SK-N-SH (cell line): ENCODE data around the gene IGF2BP2. TPM values are rescaled to one million over a fixed set of nuclear protein-coding genes. Genes with fewer than 3 reads are reported as not detected.

ENCODE experiments used
- CTCF ChIA-PET: fragments of 300-600, 350-600 bp; formaldehyde crosslinking; extraction: SDS; loops from one replicate; lab custom pipeline; 2021; lab: Yijun Ruan, JAX
- POLR2A ChIA-PET: fragments of 350-600 bp; sonication (Branson Sonifier 250); formaldehyde crosslinking; extraction: SDS; loops from one replicate; lab custom pipeline; 2020; ENCODE audit warnings: antibody characterized with exemption, inconsistent platforms; lab: Yijun Ruan, JAX
- DNase-seq: peaks from one replicate; pipeline ENCODE4 v3.0.0; 2012
- H2AFZ ChIP-seq: fragments of 200-600 bp; sonication (generic); 2 replicates; pipeline ENCODE4 v1.8.1; 2016; ENCODE audit warnings: antibody characterized with exemption, mild to moderate bottlenecking, low read depth
- H3F3A ChIP-seq: fragments of 200-600 bp; sonication (generic); replicated peaks from 2 replicates; pipeline ENCODE3; 2016; ENCODE audit warnings: antibody characterized with exemption, mild to moderate bottlenecking; ENCODE audit not compliant: insufficient read depth
- H3K27ac ChIP-seq, 2 experiments: fragments of 200-500 bp in 1 of 2; fragments of 200-600 bp in 1 of 2; sonication (Bioruptor generic) in 1 of 2; sonication (generic), shearing (Covaris generic) in 1 of 2; 2 replicates each; pipeline versions ENCODE4 v1.5.1 to v1.6.1; 2014 to 2016; ENCODE audit warnings: low read depth in 2 of 2, inconsistent platforms in 1 of 2, low read length in 1 of 2, mild to moderate bottlenecking in 1 of 2, mixed read lengths in 1 of 2
- H3K27me3 ChIP-seq: fragments of 200-600 bp; sonication (generic), shearing (Covaris generic); 2 replicates; pipeline ENCODE4 v1.6.1; 2016; ENCODE audit warnings: mixed run types; ENCODE audit not compliant: insufficient read depth
- H3K36me3 ChIP-seq, 2 experiments: fragments of 200-500 bp in 1 of 2; fragments of 200-600 bp in 1 of 2; sonication (Bioruptor generic) in 1 of 2; sonication (generic) in 1 of 2; replicated peaks in 1 of 2; 2 replicates each; pipeline versions ENCODE3 to v1.5.1; 2014 to 2016; ENCODE audit warnings: low read length in 1 of 2, mild to moderate bottlenecking in 1 of 2; ENCODE audit not compliant: insufficient read depth in 2 of 2, control insufficient read depth in 1 of 2
- H3K4me1 ChIP-seq, 2 experiments: fragments of 200-500 bp in 1 of 2; fragments of 200-600 bp in 1 of 2; sonication (Bioruptor generic) in 1 of 2; sonication (generic), shearing (Covaris generic) in 1 of 2; 2 replicates each; pipeline versions ENCODE4 v1.5.1 to v1.6.1; 2014 to 2016; ENCODE audit warnings: low read depth in 1 of 2, low read length in 1 of 2, mixed run types in 1 of 2; ENCODE audit not compliant: insufficient read depth in 2 of 2, control insufficient read depth in 1 of 2
- H3K4me2 ChIP-seq: fragments of 200-600 bp; sonication (generic), shearing (Covaris generic); 2 replicates; pipeline ENCODE4 v1.6.1; 2017; ENCODE audit warnings: mixed run types
- H3K4me3 ChIP-seq, 2 experiments: fragments of 200-500 bp in 1 of 2; fragments of 200-600 bp in 1 of 2; sonication (Bioruptor generic) in 1 of 2; sonication (generic), shearing (Covaris generic) in 1 of 2; 2 replicates each; pipeline versions ENCODE4 v1.5.1 to v1.8.1; 2014 to 2016; ENCODE audit warnings: low read depth in 2 of 2, inconsistent platforms in 1 of 2, low read length in 1 of 2, mild to moderate bottlenecking in 1 of 2, mixed read lengths in 1 of 2, moderate library complexity in 1 of 2
- H3K79me2 ChIP-seq: fragments of 200-600 bp; sonication (generic); 2 replicates; pipeline ENCODE4 v1.8.1; 2017; ENCODE audit warnings: mild to moderate bottlenecking; ENCODE audit not compliant: insufficient read depth
- H3K9ac ChIP-seq: fragments of 200-600 bp; sonication (generic); 2 replicates; pipeline ENCODE4 v1.6.1; 2017; ENCODE audit warnings: mixed run types
- H3K9me2 ChIP-seq: fragments of 200-600 bp; sonication (generic); 2 replicates; pipeline ENCODE4 v1.6.1; 2017; ENCODE audit warnings: mixed run types
- H3K9me3 ChIP-seq: fragments of 200-600 bp; sonication (generic); 2 replicates; pipeline ENCODE4 v1.6.1; 2017; ENCODE audit warnings: mixed run types, mild to moderate bottlenecking, moderate library complexity
- H4K20me1 ChIP-seq: fragments of 200-600 bp; sonication (generic); 2 replicates; pipeline ENCODE4 v1.6.1; 2017; ENCODE audit warnings: mild to moderate bottlenecking, mixed run types; ENCODE audit not compliant: insufficient read depth
- FOXM1 ChIP-seq: IDR thresholded peaks from 2 replicates; pipeline ENCODE4 v1.4.0; 2012; ENCODE audit warnings: low read depth, mild to moderate bottlenecking
- GABPA ChIP-seq: IDR thresholded peaks from 2 replicates; pipeline ENCODE4 v1.4.0; 2012; ENCODE audit warnings: low read depth, mild to moderate bottlenecking
- MXI1 ChIP-seq: IDR thresholded peaks from 2 replicates; pipeline ENCODE4 v1.6.1; 2012; ENCODE audit warnings: mild to moderate bottlenecking, low read depth, low read length, improper control_type of control experiment
- NFIC ChIP-seq: IDR thresholded peaks from 2 replicates; pipeline ENCODE4 v1.4.0; 2012; ENCODE audit warnings: borderline replicate concordance
- NRF1 ChIP-seq: IDR thresholded peaks from 2 replicates; pipeline ENCODE4 v1.6.1; 2012; ENCODE audit warnings: low read depth, mild to moderate bottlenecking, low read length
- POLR2AphosphoS5 ChIP-seq: IDR thresholded peaks from 2 replicates; pipeline ENCODE4 v1.6.1; 2012; ENCODE audit warnings: low read depth, low read length
- RFX5 ChIP-seq: IDR thresholded peaks from 2 replicates; pipeline ENCODE4 v1.6.1; 2012; ENCODE audit warnings: mild to moderate bottlenecking, improper control_type of control experiment, low read length
- RXRA ChIP-seq: IDR thresholded peaks from 2 replicates; pipeline ENCODE4 v1.4.0; 2012; ENCODE audit warnings: low read depth, mild to moderate bottlenecking, borderline replicate concordance
- SIN3A ChIP-seq: IDR thresholded peaks from 2 replicates; pipeline ENCODE4 v1.6.1; 2012; ENCODE audit warnings: low read depth, mild to moderate bottlenecking, low read length, moderate library complexity, borderline replicate concordance
- SMC3 ChIP-seq: IDR thresholded peaks from 2 replicates; pipeline ENCODE4 v1.6.1; 2012; ENCODE audit warnings: low read depth, low read length, improper control_type of control experiment
- YY1 ChIP-seq: IDR thresholded peaks from 2 replicates; pipeline ENCODE4 v1.4.0; 2012; ENCODE audit warnings: low read depth, mild to moderate bottlenecking
- ZBTB33 ChIP-seq: IDR thresholded peaks from 2 replicates; pipeline ENCODE4 v1.4.0; 2012; ENCODE audit warnings: low read depth, borderline replicate concordance
- WGBS: methylation state at CpG from one replicate; pipeline ENCODE4 v1.1.6; 2017; ENCODE audit warnings: low lambda C conversion rate; 5-methylcytosine and 5-hydroxymethylcytosine counted together
- polyA plus RNA-seq, 3 experiments: library from polyadenylated mRNA; depleted of rRNA; stranded (reverse); fragments of >200 nt; gene quantifications; 2 replicates each; pipeline ENCODE4 v1.2.3, GENCODE V29; 2012

IGF2BP2 gene
- polyA plus RNA-seq, 1 of the 3 experiments (the other 2 are of a cell fraction): 5.4 TPM

GRCh38 chr3:185797993-185798830, 26.6 kb downstream of the IGF2BP2 start:
- Histone ChIP-seq H3K9ac (no peak overlapping the region), H3K9me2 (no peaks in the 10 kb centered on the region), H3K27me3 (no peaks in the 10 kb centered on the region), H2AFZ (no peak overlapping the region), H3F3A (peaks cover 13% of the 10 kb centered on the region), H3K4me1 (peaks cover 0 to 8% of the 10 kb centered on the region in 2 experiments; a peak in 2 of 4 replicates), H3K4me2 (no peak overlapping the region), H3K36me3 (no peaks in the 10 kb centered on the region), H3K79me2 (peaks cover 100% of the 10 kb centered on the region), H3K9me3 (no peaks in the 10 kb centered on the region), H3K27ac (peak overlapping the region in 1 of 2 experiments; percentile 74; a peak in 2 of 4 replicates), H4K20me1 (peaks cover 100% of the 10 kb centered on the region), H3K4me3 (no peak overlapping the region)
- ChIA-PET CTCF (interaction anchor here (1.0 to 1.2 kb wide), 1 partner anchor 30 kb away, joined by 3 to 4 read pairs; no protein-coding TSS in a partner anchor), POLR2A (no interaction called here)
- DNase-seq: no peak
- 72% methylated on average over 8 of the region's 8 CpGs for WGBS
- TF ChIP-seq FOXM1 (no peak), RXRA (no peak)
- TF ChIP-seq, all 33 proteins: peak for 0

GRCh38 chr3:185797108-185797881, 27.5 kb downstream of the IGF2BP2 start:
- no peaks in the 10 kb centered on the region for H3K36me3 ChIP-seq
- no peak for DNase-seq
- peaks cover 100% of the 10 kb centered on the region for H3K79me2 ChIP-seq
- peak overlapping the region in 1 of 2 experiments; percentile 74; a peak in 2 of 4 replicates for H3K27ac ChIP-seq
- peak overlapping the region; percentile 51; the same call in 1 of the 2 replicates for H3K9ac ChIP-seq
- H3F3A ChIP-seq: peaks cover 13% of the 10 kb centered on the region
- H3K4me3 ChIP-seq: no peak overlapping the region
- POLR2A ChIA-PET: no interaction called here
- H3K9me3 ChIP-seq: no peaks in the 10 kb centered on the region
- WGBS: 64% methylated on average over 8 of the region's 8 CpGs
- CTCF ChIA-PET: interaction anchor here (1.0 kb wide), 1 partner anchor 29 kb away, joined by 4 read pairs; no protein-coding TSS in a partner anchor
- no peak overlapping the region for H2AFZ ChIP-seq
- TF ChIP-seq RFX5 (no peak), GABPA (no peak), POLR2AphosphoS5 (no peak), NRF1 (no peak), YY1 (no peak), MXI1 (no peak), NFIC (no peak), SMC3 (no peak), ZBTB33 (no peak), SIN3A (no peak)
- no peaks in the 10 kb centered on the region for H3K9me2 ChIP-seq
- H4K20me1 ChIP-seq: peaks cover 100% of the 10 kb centered on the region
- H3K27me3 ChIP-seq: no peaks in the 10 kb centered on the region
- peaks cover 0 to 8% of the 10 kb centered on the region in 2 experiments; a peak in 2 of 4 replicates for H3K4me1 ChIP-seq
- peak overlapping the region; percentile 53 for H3K4me2 ChIP-seq
